Stomach (tissue), 4 donors: ENCODE measurements around the gene PTPRD.

Experiments used
- CTCF ChIP-seq, 7 experiments: fragments of 450-650 bp in 4 of 7; fragments of 200-600 bp in 3 of 7; sonication (generic) in 3 of 7; IDR thresholded peaks; one replicate each; pipeline ENCODE4 v1.5.1; 2016 to 2019; ENCODE audit warnings: antibody characterized with exemption in 7 of 7, control low read depth in 2 of 7, mild to moderate bottlenecking in 1 of 7
- POLR2A ChIP-seq, 4 donors: fragments of 450-650 bp; IDR thresholded peaks; one replicate each; pipeline ENCODE4 v1.6.1; 2016; ENCODE audit warnings: antibody characterized with exemption in 4 of 4, control low read depth in 2 of 4, mild to moderate bottlenecking in 1 of 4, moderate library complexity in 1 of 4
- POLR2AphosphoS5 ChIP-seq, 3 donors: sonication (generic); formaldehyde crosslinking; IDR thresholded peaks; one replicate each; pipeline ENCODE4 v1.6.1; 2016; ENCODE audit warnings: antibody characterized with exemption in 3 of 3

GRCh38 chr9:9749591-9749990 is 863.2 kb downstream of the PTPRD start:
- no peak for TF ChIP-seq CTCF (IDR thresholded peaks at IDR 0.05)
- no peak for TF ChIP-seq POLR2A (IDR thresholded peaks at IDR 0.05)
- no peak for TF ChIP-seq POLR2AphosphoS5 (IDR thresholded peaks at IDR 0.05)
